ENCODE results near the gene CDH16.

DNA sequence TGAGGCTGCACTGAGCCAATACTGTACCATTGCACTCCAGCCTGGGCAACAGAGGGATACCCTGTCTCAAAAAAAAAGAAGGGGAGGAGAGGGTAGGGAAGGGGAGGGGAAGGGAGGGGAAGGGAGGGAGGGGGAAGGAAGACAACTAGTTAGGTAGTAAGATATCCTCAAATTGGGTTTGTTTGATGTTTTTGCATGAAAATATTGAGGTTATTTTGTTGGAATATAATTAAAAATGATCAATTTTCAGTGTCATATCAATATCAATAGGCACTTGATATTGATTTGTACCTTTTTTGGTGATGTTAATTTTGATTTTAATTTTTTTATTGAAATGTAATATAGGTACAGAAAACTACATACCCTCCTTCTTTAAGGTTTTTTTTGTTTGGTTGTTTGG, 55.0 kb downstream of the CDH16 start:
- TF ChIP-seq, protein P1, sequence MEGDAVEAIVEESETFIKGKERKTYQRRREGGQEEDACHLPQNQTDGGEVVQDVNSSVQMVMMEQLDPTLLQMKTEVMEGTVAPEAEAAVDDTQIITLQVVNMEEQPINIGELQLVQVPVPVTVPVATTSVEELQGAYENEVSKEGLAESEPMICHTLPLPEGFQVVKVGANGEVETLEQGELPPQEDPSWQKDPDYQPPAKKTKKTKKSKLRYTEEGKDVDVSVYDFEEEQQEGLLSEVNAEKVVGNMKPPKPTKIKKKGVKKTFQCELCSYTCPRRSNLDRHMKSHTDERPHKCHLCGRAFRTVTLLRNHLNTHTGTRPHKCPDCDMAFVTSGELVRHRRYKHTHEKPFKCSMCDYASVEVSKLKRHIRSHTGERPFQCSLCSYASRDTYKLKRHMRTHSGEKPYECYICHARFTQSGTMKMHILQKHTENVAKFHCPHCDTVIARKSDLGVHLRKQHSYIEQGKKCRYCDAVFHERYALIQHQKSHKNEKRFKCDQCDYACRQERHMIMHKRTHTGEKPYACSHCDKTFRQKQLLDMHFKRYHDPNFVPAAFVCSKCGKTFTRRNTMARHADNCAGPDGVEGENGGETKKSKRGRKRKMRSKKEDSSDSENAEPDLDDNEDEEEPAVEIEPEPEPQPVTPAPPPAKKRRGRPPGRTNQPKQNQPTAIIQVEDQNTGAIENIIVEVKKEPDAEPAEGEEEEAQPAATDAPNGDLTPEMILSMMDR (IDR thresholded peaks at IDR 0.05; ENCODE audit: poor library complexity), result no peak
- no peak for TF ChIP-seq EZH2phosphoT487 (IDR thresholded peaks at IDR 0.05; ENCODE audit: low read depth, severe bottlenecking, unreplicated experiment)
- TF ChIP-seq EZH2 (IDR thresholded peaks at IDR 0.05; ENCODE audit: borderline replicate concordance), result no peak

Measured in hepatocyte (in vitro differentiated cells).